H1 (cell line): ENCODE results near the gene TBX18.

Experiments used
- HDAC6 ChIP-seq: IDR thresholded peaks from one replicate; pipeline ENCODE4 v1.7.1; 2012; ENCODE audit warnings: low read depth, mild to moderate bottlenecking, inconsistent platforms, low read length, moderate library complexity
- POLR2A ChIP-seq, 2 experiments: IDR thresholded peaks; 1 replicate in 1 of 2; 2 replicates in 1 of 2; pipeline ENCODE4 v1.6.1; 2011; ENCODE audit warnings: low read depth in 2 of 2, low read length in 2 of 2, mild to moderate bottlenecking in 2 of 2; ENCODE audit errors: control extremely low read depth in 1 of 2
- POLR2AphosphoS5 ChIP-seq: IDR thresholded peaks from 2 replicates; pipeline ENCODE4 v1.6.1; 2011; ENCODE audit warnings: low read depth, low read length
- RFX5 ChIP-seq: IDR thresholded peaks from 2 replicates; pipeline ENCODE4 v1.6.1; 2011; ENCODE audit warnings: low read depth, low read length, improper control_type of control experiment, borderline replicate concordance
- SIN3A ChIP-seq, 2 experiments: IDR thresholded peaks in 1 of 2; conservative IDR thresholded peaks in 1 of 2; 2 replicates each; pipeline ENCODE4 v1.6.1; 2011 to 2012; ENCODE audit warnings: low read length in 2 of 2, improper control_type of control experiment in 1 of 2, low read depth in 1 of 2, mild to moderate bottlenecking in 1 of 2
- ZNF274 ChIP-seq: IDR thresholded peaks from 2 replicates; pipeline ENCODE4 v1.7.0; 2012; ENCODE audit warnings: low read length, borderline replicate concordance; ENCODE audit errors: extremely low read depth
- TF ChIP-seq, protein P1 (sequence below), 3 experiments: IDR thresholded peaks; 1 replicate in 2 of 3; 2 replicates in 1 of 3; pipeline versions ENCODE4 v1.5.1 to v1.6.1; 2011; ENCODE audit warnings: low read length in 3 of 3, mild to moderate bottlenecking in 3 of 3, inconsistent platforms in 2 of 3, low read depth in 1 of 3, moderate library complexity in 1 of 3; ENCODE audit not compliant: insufficient read depth in 1 of 3; ENCODE audit errors: control extremely low read depth in 1 of 3

DNA sequence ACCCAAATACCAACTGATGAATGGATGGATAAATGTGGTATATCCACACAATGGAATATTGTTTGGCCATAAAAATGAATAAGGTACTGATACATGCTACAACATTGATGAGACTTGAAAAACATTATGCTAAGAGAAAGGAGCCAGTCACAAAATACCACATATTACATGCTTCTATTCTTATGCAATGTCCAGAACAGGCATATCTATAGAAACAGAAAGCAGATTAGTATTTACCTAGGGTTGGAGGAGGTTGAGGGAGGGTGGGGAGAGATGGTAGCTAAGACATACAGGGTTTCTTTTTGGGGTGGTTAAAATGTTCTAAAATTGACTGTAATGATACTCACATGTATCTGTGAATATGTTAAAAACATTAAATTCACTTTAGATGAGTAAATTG lies 24.8 kb upstream of the TBX18 start:
- no peak for TF ChIP-seq ZNF274
- TF ChIP-seq, protein P1, sequence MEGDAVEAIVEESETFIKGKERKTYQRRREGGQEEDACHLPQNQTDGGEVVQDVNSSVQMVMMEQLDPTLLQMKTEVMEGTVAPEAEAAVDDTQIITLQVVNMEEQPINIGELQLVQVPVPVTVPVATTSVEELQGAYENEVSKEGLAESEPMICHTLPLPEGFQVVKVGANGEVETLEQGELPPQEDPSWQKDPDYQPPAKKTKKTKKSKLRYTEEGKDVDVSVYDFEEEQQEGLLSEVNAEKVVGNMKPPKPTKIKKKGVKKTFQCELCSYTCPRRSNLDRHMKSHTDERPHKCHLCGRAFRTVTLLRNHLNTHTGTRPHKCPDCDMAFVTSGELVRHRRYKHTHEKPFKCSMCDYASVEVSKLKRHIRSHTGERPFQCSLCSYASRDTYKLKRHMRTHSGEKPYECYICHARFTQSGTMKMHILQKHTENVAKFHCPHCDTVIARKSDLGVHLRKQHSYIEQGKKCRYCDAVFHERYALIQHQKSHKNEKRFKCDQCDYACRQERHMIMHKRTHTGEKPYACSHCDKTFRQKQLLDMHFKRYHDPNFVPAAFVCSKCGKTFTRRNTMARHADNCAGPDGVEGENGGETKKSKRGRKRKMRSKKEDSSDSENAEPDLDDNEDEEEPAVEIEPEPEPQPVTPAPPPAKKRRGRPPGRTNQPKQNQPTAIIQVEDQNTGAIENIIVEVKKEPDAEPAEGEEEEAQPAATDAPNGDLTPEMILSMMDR (IDR thresholded peaks at IDR 0.05; ENCODE audit: control extremely low read depth in 1 of 3, insufficient read depth in 1 of 3, low read depth in 1 of 3, low read length in 3 of 3): no peak
- no peak for TF ChIP-seq SIN3A (conservative IDR thresholded peaks at IDR 0.05 in 1 of 2, IDR thresholded peaks at IDR 0.05 in 1 of 2; ENCODE audit: low read depth in 1 of 2, low read length in 2 of 2)
- TF ChIP-seq RFX5: no peak
- no peak for TF ChIP-seq POLR2AphosphoS5
- TF ChIP-seq HDAC6: no peak
- TF ChIP-seq POLR2A (IDR thresholded peaks at IDR 0.05; ENCODE audit: control extremely low read depth in 1 of 2, low read depth in 2 of 2, low read length in 2 of 2): no peak
